ENCODE results near the gene LSM2. TPM values are rescaled to one million over a fixed set of nuclear protein-coding genes. Genes with fewer than 3 reads are reported as not detected.

Gene LSM2
- total RNA-seq, 1 donor from 2014 or later, result 51.6 TPM

GRCh38 chr6:31831350-31832215 lies 24.8 kb upstream of the LSM2 start:
- peak overlapping the region; percentile 51 to 74 for H3K4me3 ChIP-seq

GRCh38 chr6:31830886-31831335 lies 24.1 kb upstream of the LSM2 start:
- Histone ChIP-seq H3K27ac (peak overlapping the region; percentile 94), H3K4me3 (peak overlapping the region; percentile 51 to 74), H3K9me3 (no peaks in the 10 kb centered on the region), H3K36me3 (peaks cover 0 to 5% of the 10 kb centered on the region in 2 donors), H3K27me3 (no peaks in the 10 kb centered on the region), H3K4me1 (peaks cover 44% of the 10 kb centered on the region)
- no peak for DNase-seq (ENCODE audit: extremely low spot score in 2 of 2)
- intact Hi-C loops (cut with DNase I), result loop anchor here (5.0 kb wide), 2 partner anchors 104 to 149 kb away; partner anchors contain the start of genes DDAH2 and LY6G5C
- TF ChIP-seq POLR2A (IDR thresholded peaks at IDR 0.05), result no peak
- TF ChIP-seq CTCF (IDR thresholded peaks at IDR 0.05), result no peak
- no peak for TF ChIP-seq POLR2AphosphoS5 (IDR thresholded peaks at IDR 0.05; ENCODE audit: insufficient read depth in 1 of 2, low read depth in 1 of 2)

More at GRCh38 chr6:31831350-31832215, 24.8 kb upstream of the LSM2 start:
- TF ChIP-seq CTCF (IDR thresholded peaks at IDR 0.05) (no peak), POLR2AphosphoS5 (IDR thresholded peaks at IDR 0.05; ENCODE audit: insufficient read depth in 1 of 2, low read depth in 1 of 2) (peak in 1 of 2 donors; percentile 15)
- intact Hi-C loops (cut with DNase I), result loop anchor here (5.0 kb wide), 2 partner anchors 104 to 149 kb away; partner anchors contain the start of genes DDAH2 and LY6G5C
- H3K27me3 ChIP-seq, result no peaks in the 10 kb centered on the region
- H3K27ac ChIP-seq, result peak overlapping the region; percentile 94
- H3K4me1 ChIP-seq, result peaks cover 44% of the 10 kb centered on the region
- no peak for DNase-seq (ENCODE audit: extremely low spot score in 2 of 2)
- peaks cover 0 to 5% of the 10 kb centered on the region in 2 donors for H3K36me3 ChIP-seq
- H3K9me3 ChIP-seq, result no peaks in the 10 kb centered on the region

GRCh38 chr6:31829633-31830283 lies 23.0 kb upstream of the LSM2 start:
- DNase-seq (ENCODE audit: extremely low spot score in 2 of 2), result no peak
- Histone ChIP-seq H3K4me3 (peak overlapping the region; percentile 51 to 74), H3K27me3 (no peaks in the 10 kb centered on the region), H3K36me3 (peaks cover 0 to 5% of the 10 kb centered on the region in 2 donors), H3K9me3 (no peaks in the 10 kb centered on the region), H3K27ac (peak overlapping the region; percentile 94), H3K4me1 (peaks cover 47% of the 10 kb centered on the region)
- peak in 1 of 3 experiments; percentile 58 for TF ChIP-seq CTCF (IDR thresholded peaks at IDR 0.05)
- TF ChIP-seq POLR2AphosphoS5 (IDR thresholded peaks at IDR 0.05; ENCODE audit: insufficient read depth in 1 of 2, low read depth in 1 of 2), result peak; percentile 88 to 98
- TF ChIP-seq POLR2A (IDR thresholded peaks at IDR 0.05), result no peak
- intact Hi-C loops (cut with DNase I), result loop anchor here (5.0 kb wide), 2 partner anchors 102 to 147 kb away; partner anchors contain the start of genes DDAH2 and LY6G5C

- peaks cover 60% of the 10 kb centered on the region for H3K4me1 ChIP-seq
- intact Hi-C loops (cut with DNase I), result no loop called here
- H3K9me3 ChIP-seq, result no peaks in the 10 kb centered on the region
- TF ChIP-seq POLR2AphosphoS5 (IDR thresholded peaks at IDR 0.05; ENCODE audit: insufficient read depth in 1 of 2, low read depth in 1 of 2) (peak; percentile 100), POLR2A (IDR thresholded peaks at IDR 0.05) (peak; percentile 100), CTCF (IDR thresholded peaks at IDR 0.05) (peak in 2 of 3 experiments; percentile 25 to 31)
- DNase-seq (ENCODE audit: extremely low spot score in 2 of 2), result peak; percentile 100
- H3K27me3 ChIP-seq, result no peaks in the 10 kb centered on the region
- H3K36me3 ChIP-seq, result peaks cover 0 to 5% of the 10 kb centered on the region in 2 donors
- peak within 1 kb of the TSS; percentile 100 for H3K27ac ChIP-seq
- peak within 1 kb of the TSS; percentile 54 to 77 for H3K4me3 ChIP-seq
These were observed 20.7 kb upstream of the LSM2 start, which contains the start of gene HSPA1B for GRCh38 chr6:31827286-31828079. Gene HSPA1B (plus strand): TSS chr6:31827738. CDS start chr6:31827951, 213 bp downstream.

Data from vagina (tissue), 2 donors.